HG03439 (cell line): ENCODE results near the gene RAD51.

Source experiments
- ATAC-seq: cut with Tn5 transposase; IDR thresholded peaks from one replicate; pipeline ENCODE4 v1.9.1; 2021; ENCODE audit warnings: mild to moderate bottlenecking, moderate library complexity; ENCODE audit not compliant: unreplicated experiment

RAD51 gene

DNA sequence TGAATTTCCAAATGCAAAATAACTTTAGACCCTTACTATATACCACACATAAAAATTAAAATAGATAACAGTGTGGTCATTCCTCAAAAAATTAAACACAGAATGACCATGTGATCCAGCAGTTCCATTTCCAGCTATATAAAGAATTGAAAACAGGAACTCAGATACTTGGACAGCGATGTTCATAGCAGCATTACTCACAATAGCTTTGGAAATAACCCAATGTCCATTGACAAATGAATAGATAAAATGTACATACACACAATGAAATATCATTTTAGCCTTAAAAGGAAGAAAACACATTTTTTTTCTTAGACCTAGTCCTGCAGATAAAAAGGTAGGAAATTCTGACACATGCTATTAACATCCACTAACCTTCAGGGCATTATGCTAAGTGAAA, 26.7 kb downstream of the RAD51 start:
- ATAC-seq = no peak

GRCh38 chr15:40722354-40722753, 27.4 kb downstream of the RAD51 start:
- ATAC-seq = no peak

GRCh38 chr15:40722934-40723333, 28.0 kb downstream of the RAD51 start:
- no peak for ATAC-seq

DNA sequence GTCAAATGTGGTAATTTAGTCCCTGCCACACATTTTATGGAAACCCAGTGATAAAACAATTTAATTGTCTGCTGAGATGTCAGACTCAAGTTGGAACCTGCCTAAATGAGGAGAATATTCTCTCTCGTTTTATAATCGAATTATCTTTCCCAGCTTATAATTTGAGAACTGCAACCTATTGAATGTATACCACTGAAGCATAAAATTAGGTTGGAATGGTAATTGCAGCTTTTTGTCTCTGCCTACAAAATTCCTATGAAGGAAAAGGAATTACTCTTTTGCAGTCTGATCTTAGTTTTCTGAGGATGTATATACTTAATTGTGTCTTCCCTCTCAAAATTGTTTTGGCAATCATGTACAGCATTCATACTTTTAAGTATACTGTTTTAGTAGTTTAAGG, 28.9 kb downstream of the RAD51 start:
- ATAC-seq = no peak

GRCh38 chr15:40731034-40731433, 36.1 kb downstream of the RAD51 start:
- ATAC-seq = no peak

DNA sequence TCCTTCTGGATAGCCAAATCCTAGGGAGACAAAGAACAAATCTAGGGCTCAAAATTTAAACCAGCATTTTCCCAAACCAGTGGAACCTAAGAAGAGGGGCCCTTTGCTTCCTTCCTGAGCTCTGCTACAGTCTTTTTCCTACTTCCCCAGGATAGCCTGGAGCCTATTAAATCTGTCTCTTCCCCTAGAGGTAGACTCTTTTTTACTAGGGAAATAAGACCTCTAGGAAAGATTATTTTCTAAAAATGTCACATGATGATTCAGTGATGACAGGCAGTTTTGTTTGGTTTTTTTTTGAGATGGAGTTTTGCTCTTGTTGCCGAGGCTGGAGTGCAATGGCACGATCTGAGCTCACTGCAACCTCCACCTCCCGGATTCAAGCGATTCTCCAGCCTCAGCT, 41.6 kb downstream of the RAD51 start:
- ATAC-seq = no peak

DNA sequence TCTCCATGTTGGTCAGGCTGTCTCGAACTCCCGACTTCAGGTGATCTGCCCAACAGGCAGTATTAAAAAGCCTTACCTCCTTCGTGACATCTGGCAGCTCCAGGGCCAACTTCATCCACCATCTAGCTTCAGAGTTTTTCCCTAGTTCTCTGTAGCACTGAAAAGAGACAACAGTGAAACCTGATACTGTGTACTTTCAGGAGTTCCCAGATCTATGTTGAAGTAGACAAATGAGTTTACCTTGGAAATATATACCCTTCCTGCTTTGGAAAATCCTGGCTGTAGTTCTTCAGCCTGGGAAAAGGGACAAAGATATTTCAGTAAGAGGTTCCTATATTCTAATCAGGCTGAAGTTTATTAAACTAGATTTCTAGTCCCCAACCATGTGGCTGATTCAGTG, 42.1 kb downstream of the RAD51 start:
- ATAC-seq = no peak

GRCh38 chr15:40739047-40739446, 44.1 kb downstream of the RAD51 start:
- no peak for ATAC-seq

DNA sequence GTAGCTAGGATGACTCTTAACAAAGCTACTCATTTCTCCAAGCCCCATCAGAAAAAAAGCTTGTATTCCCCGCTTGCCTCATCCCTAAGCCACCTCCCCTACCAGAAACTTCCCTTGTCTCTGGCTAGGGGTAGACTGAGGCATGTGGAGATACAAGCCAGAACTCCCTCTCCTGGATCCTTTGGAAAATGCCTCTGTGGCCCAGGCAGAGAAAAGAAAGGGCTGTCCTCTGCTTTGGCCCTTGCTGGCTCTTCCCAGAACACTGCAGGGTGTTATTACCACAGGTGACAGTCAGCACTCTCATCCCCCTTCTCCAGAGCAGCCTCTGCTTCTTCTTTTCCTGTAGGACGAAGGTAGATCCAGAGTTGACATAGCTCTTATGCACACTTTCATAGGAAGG, 44.9 kb downstream of the RAD51 start:
- ATAC-seq = no peak

DNA sequence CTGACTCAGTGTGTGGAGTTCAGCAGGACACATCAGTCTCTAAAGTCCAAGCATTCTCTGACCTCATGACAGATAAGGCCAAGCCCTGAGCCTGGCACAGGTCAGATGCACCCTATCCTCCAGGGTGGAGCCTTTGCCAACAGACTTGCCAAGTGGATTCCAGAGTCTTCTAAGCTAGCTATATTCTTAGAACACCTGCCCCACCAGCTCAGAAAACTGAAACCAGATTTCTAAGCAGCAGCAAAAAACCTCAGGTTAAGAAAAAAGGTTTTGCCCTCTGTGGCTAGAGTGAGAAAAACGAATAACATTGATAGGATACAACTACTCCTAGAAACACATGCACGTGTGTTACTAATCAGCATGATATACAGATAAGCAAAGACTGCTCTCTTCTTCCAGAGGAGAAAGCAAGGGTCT, 48.5 kb downstream of the RAD51 start:
- no peak for ATAC-seq

GRCh38 chr15:40743921-40744814, 49.2 kb downstream of the RAD51 start:
- ATAC-seq = no peak

GRCh38 chr15:40744815-40745152, 49.8 kb downstream of the RAD51 start:
- no peak for ATAC-seq

DNA sequence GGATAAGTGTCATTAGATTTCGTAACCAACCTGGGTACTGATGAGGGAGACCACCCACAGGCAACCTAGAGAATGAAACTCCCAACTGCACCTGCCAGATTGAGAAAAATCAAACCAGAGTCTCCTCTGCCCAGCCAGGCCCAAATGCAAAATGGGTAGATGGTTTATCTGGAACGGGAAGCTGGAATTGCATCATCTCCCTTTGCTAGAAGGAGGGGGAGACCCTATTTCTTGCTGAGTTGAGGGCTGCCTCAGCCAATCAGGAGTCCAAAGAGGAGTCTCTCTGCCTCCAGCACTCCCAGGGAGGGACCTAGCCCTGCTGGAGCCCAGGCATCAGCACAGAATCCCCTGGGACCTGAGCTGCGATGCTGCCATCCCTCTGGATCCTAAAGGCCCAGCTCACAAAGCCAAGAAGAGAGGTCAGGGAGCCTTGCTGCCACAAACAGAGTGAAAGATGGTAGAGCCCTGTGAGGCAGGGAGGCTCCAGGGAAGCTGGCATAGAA, 52.0 kb downstream of the RAD51 start:
- no peak for ATAC-seq

GRCh38 chr15:40747685-40748631, 53.0 kb downstream of the RAD51 start:
- no peak for ATAC-seq

GRCh38 chr15:40749151-40749630, 54.2 kb downstream of the RAD51 start:
- no peak for ATAC-seq

DNA sequence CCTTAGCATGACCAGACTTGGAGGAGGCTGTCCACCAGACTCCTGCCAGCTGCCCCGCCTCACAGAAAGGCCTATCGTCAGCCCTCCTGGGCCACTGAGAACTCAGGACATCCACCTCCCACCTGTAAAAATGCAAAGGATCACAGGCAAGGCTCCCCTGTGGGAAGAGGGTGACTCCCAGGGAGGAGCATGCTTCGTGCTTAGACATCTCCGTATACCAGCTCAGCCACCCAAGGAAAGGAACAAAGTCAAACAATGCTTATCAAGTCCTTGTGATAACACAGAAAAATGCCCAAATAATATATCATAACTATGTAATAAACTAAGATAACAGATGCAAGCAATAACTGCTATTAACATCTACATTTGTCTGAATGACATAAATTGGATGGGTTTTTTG, 55.9 kb downstream of the RAD51 start:
- no peak for ATAC-seq

GRCh38 chr15:40751745-40752144, 56.8 kb downstream of the RAD51 start:
- no peak for ATAC-seq

DNA sequence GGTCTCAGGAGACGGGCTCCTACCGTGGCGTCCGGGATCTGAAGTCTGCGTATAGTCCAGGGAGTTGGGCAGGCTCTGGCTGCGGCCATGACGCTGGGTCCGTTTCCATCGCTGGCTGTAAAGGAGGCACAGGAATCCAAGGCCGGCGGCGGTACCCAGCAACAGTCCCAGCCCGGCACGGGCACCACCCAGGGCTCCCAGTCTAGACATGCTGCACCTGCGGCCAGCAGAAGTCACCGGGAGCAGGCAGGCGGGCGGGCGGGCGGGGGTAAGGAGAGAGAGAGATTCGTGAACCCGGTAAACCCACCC, 59.6 kb downstream of the RAD51 start:
- peak; percentile 8 for ATAC-seq

- peak; percentile 84 for ATAC-seq
Measured at GRCh38 chr15:40754883-40755811, 60.2 kb downstream of the RAD51 start, which contains the start of gene RMDN3. Gene RMDN3 (minus strand): TSS chr15:40755254. CDS start chr15:40754783, 471 bp downstream.

DNA sequence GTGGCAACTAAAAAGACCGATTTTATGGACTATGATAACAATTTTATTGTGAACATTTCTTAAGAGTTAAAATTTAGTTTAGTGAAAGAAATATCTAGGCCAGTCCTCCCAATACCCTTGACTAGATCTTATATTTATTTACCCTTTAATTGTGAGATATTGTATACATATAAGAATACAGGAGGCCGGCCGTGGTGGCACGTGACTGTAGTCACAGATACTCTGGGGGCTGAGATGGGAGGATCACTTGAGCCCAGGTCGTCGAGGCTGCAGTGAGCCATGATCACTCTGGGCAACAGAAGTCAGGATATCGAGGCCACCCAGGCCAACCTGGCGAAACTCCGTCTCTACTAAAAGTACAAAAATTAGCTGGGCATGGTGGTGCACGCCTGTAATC, 60.8 kb downstream of the RAD51 start:
- ATAC-seq = no peak

GRCh38 chr15:40756938-40757337, 62.0 kb downstream of the RAD51 start:
- ATAC-seq = no peak
